Natural killer cell (primary cell): ENCODE data around the gene WDFY4. TPM values are rescaled to one million over a fixed set of nuclear protein-coding genes. Genes with fewer than 3 reads are reported as not detected.

ENCODE experiments used
- ATAC-seq, 3 donors: fragments of 150-1000 bp in 2 of 3; fragments of 200-7000 bp in 1 of 3; cut with Tn5 transposase; 1 replicate in 1 of 3; 2 replicates in 2 of 3; pipeline ENCODE4 v1.10.0; 2021; ENCODE audit warnings: mild to moderate bottlenecking in 2 of 3, moderate library complexity in 2 of 3
- DNase-seq, 2 donors: peaks; one replicate each; pipeline versions ENCODE4 v3.0.0 to v3.0.0-alpha.2; 2013 to 2021; ENCODE audit warnings: mixed read lengths in 1 of 2
- H3K27ac ChIP-seq: one replicate; pipeline ENCODE4 v1.5.1; 2013; ENCODE audit warnings: mild to moderate bottlenecking, low read length
- H3K27me3 ChIP-seq: one replicate; pipeline ENCODE4 v1.6.1; 2013; ENCODE audit warnings: low read length; ENCODE audit not compliant: control insufficient read depth, insufficient read depth
- H3K36me3 ChIP-seq: one replicate; pipeline ENCODE4 v1.6.1; 2013; ENCODE audit warnings: low read length; ENCODE audit not compliant: control insufficient read depth, insufficient read depth
- H3K4me1 ChIP-seq: one replicate; pipeline ENCODE4 v1.6.1; 2013; ENCODE audit warnings: low read length; ENCODE audit not compliant: control insufficient read depth, insufficient read depth
- H3K4me3 ChIP-seq: one replicate; pipeline ENCODE4 v1.5.1; 2013; ENCODE audit warnings: low read length
- H3K9me3 ChIP-seq: one replicate; pipeline ENCODE4 v1.6.1; 2013; ENCODE audit warnings: low read length; ENCODE audit not compliant: control insufficient read depth, insufficient read depth
- H3K27ac Mint-ChIP-seq, 2 donors: one replicate each; pipeline ENCODE4 v1.8.0; 2022; ENCODE audit warnings: mild to moderate bottlenecking in 2 of 2, mixed read lengths in 2 of 2, moderate library complexity in 1 of 2
- H3K27me3 Mint-ChIP-seq, 2 donors: one replicate each; pipeline ENCODE4 v1.8.0; 2022; ENCODE audit warnings: low read depth in 2 of 2, mixed read lengths in 2 of 2
- H3K36me3 Mint-ChIP-seq: one replicate; pipeline ENCODE4 v1.8.0; 2022; ENCODE audit warnings: mixed read lengths
- H3K4me1 Mint-ChIP-seq, 2 donors: one replicate each; pipeline ENCODE4 v1.8.0; 2022; ENCODE audit warnings: mixed read lengths in 2 of 2
- H3K4me3 Mint-ChIP-seq: one replicate; pipeline ENCODE4 v1.8.0; 2022; ENCODE audit warnings: mild to moderate bottlenecking, moderate library complexity, mixed read lengths
- H3K9me3 Mint-ChIP-seq, 2 donors: one replicate each; pipeline ENCODE4 v1.8.0; 2022; ENCODE audit warnings: mixed read lengths in 2 of 2
- CTCF ChIP-seq: fragments of 200-600 bp; IDR thresholded peaks from one replicate; pipeline ENCODE4 v1.8.0; 2022; ENCODE audit warnings: antibody characterized with exemption
- WGBS: methylation state at CpG from one replicate; pipeline ENCODE4 v1.1.7; 2013; ENCODE audit warnings: missing lambda C conversion rate; ENCODE audit not compliant: insufficient coverage; 5-methylcytosine and 5-hydroxymethylcytosine counted together
- intact Hi-C: fragments of 100-400 bp; cut with micrococcal nuclease; formaldehyde crosslinking; loops from one replicate; pipeline ENCODE4 v1.14.2; 2022
- total RNA-seq, 4 donors: library from RNA; stranded (reverse); fragments of 120-200 nt in 1 of 4; gene quantifications; one replicate each; pipeline versions ENCODE4 v1.2.3 to v1.2.4, GENCODE V29; 2013 to 2022

WDFY4 gene
- total RNA-seq, 3 donors from 2014 or later (not counting 1 experiment from before 2014, with no cell fraction given): 1.7 to 8.4 (median 3.5) TPM

- no peak for ATAC-seq
- no peaks in the 10 kb centered on the region for H3K36me3 ChIP-seq
- H3K27ac ChIP-seq: no peak overlapping the region
- 100% methylated on average over 1 of the region's 2 CpGs for WGBS
- no peaks in the 10 kb centered on the region for H3K4me1 ChIP-seq
- intact Hi-C loops: no loop called here
- Mint-ChIP-seq H3K4me1 (no peaks in the 10 kb centered on the region), H3K4me3 (no peak overlapping the region), H3K9me3 (peaks cover 0 to 2% of the 10 kb centered on the region in 2 donors), H3K36me3 (no peaks in the 10 kb centered on the region), H3K27me3 (peaks cover 3 to 11% of the 10 kb centered on the region in 2 donors), H3K27ac (no peak overlapping the region)
- H3K4me3 ChIP-seq: no peak overlapping the region
- no peaks in the 10 kb centered on the region for H3K27me3 ChIP-seq
- no peak for DNase-seq
- TF ChIP-seq CTCF: no peak
- no peaks in the 10 kb centered on the region for H3K9me3 ChIP-seq
Measured at GRCh38 chr10:48835781-48836180, 151.1 kb downstream of the WDFY4 start.

DNA sequence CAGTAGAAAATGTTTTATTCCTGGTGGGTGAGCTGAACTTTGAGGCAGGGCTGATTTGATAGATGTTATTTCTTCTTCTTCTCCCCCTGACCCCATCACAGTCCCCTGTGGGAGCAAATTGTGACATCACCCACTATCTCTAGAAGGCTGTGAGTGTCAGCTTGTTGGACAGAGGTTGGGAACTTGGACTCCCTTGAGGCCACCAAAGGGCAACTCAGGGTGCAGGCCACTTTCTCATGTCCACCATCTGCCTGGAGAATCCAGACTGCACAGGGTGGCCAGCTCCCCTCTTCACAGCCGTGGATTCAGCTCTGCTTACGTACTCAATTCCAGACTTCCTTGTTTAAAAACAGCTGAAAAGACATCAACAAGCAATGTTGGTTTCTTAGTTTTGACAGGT, 151.9 kb downstream of the WDFY4 start:
- no peak overlapping the region for H3K4me3 Mint-ChIP-seq
- Histone ChIP-seq H3K9me3 (no peaks in the 10 kb centered on the region), H3K4me1 (no peaks in the 10 kb centered on the region), H3K4me3 (no peak overlapping the region), H3K36me3 (no peaks in the 10 kb centered on the region), H3K27me3 (no peaks in the 10 kb centered on the region), H3K27ac (no peak overlapping the region)
- H3K27me3 Mint-ChIP-seq: peaks cover 3 to 11% of the 10 kb centered on the region in 2 donors
- H3K9me3 Mint-ChIP-seq: peaks cover 0 to 2% of the 10 kb centered on the region in 2 donors
- TF ChIP-seq CTCF: no peak
- H3K27ac Mint-ChIP-seq: no peak overlapping the region
- no peak for DNase-seq
- H3K36me3 Mint-ChIP-seq: no peaks in the 10 kb centered on the region
- H3K4me1 Mint-ChIP-seq: no peaks in the 10 kb centered on the region
- 88% methylated on average over 2 of the region's 2 CpGs for WGBS
- intact Hi-C loops: no loop called here
- ATAC-seq: no peak

- H3K27me3 ChIP-seq: no peaks in the 10 kb centered on the region
- no peaks in the 10 kb centered on the region for H3K36me3 Mint-ChIP-seq
- no peak for TF ChIP-seq CTCF
- peaks cover 3 to 11% of the 10 kb centered on the region in 2 donors for H3K27me3 Mint-ChIP-seq
- no peaks in the 10 kb centered on the region for H3K4me1 Mint-ChIP-seq
- no peak for ATAC-seq
- no peaks in the 10 kb centered on the region for H3K9me3 Mint-ChIP-seq
- DNase-seq: no peak
- H3K27ac Mint-ChIP-seq: no peak overlapping the region
- no peaks in the 10 kb centered on the region for H3K9me3 ChIP-seq
- intact Hi-C loops: no loop called here
- no peaks in the 10 kb centered on the region for H3K36me3 ChIP-seq
- WGBS: 86% methylated on average over 5 of the region's 5 CpGs
- no peak overlapping the region for H3K4me3 ChIP-seq
- H3K4me1 ChIP-seq: no peaks in the 10 kb centered on the region
- no peak overlapping the region for H3K27ac ChIP-seq
- H3K4me3 Mint-ChIP-seq: no peak overlapping the region
Measured at GRCh38 chr10:48838834-48839233, 154.2 kb downstream of the WDFY4 start.
